Activated naive CD4-positive, alpha-beta T cell treated with anti-CD3 and anti-CD28 coated beads for 36 hours (primary cell): Measurements from ENCODE around the gene PTPRN2. TPM values are rescaled to one million over a fixed set of nuclear protein-coding genes. Genes with fewer than 3 reads are reported as not detected.
"Not testable (repeated sequence)": the region's sequence is repeated elsewhere in the genome, so short reads cannot be mapped to it uniquely, and the experiment has no call there.

Source experiments
- CTCF ChIA-PET: fragments of 350-600 bp; sonication (Branson Sonifier 250); formaldehyde crosslinking; loops from one replicate; lab custom pipeline; 2021; ENCODE audit warnings: antibody characterized with exemption; lab: Charles Lee
- DNase-seq: peaks from one replicate; pipeline ENCODE4 v3.0.0-alpha.2; 2020
- H3K27ac Mint-ChIP-seq: one replicate; pipeline ENCODE4 v1.8.0; 2021; ENCODE audit warnings: mild to moderate bottlenecking, mixed read lengths
- H3K27me3 Mint-ChIP-seq: one replicate; pipeline ENCODE4 v1.8.0; 2021; ENCODE audit warnings: low read depth, mixed read lengths
- H3K36me3 Mint-ChIP-seq: one replicate; pipeline ENCODE4 v1.8.0; 2021; ENCODE audit warnings: low read depth, mixed read lengths
- H3K4me1 Mint-ChIP-seq: one replicate; pipeline ENCODE4 v1.8.0; 2021; ENCODE audit warnings: low read depth, mixed read lengths
- H3K4me3 Mint-ChIP-seq: one replicate; pipeline ENCODE4 v1.8.0; 2021; ENCODE audit warnings: mild to moderate bottlenecking, moderate library complexity, mixed read lengths
- H3K9me3 Mint-ChIP-seq: one replicate; pipeline ENCODE4 v1.8.0; 2021; ENCODE audit warnings: mixed read lengths
- intact Hi-C: fragments of 100-400 bp; cut with micrococcal nuclease; formaldehyde crosslinking; loops from one replicate; pipeline ENCODE4 v1.15.1; 2023
- total RNA-seq, 2 experiments: library from RNA; stranded (reverse); gene quantifications; one replicate each; pipeline ENCODE4 v1.2.3, GENCODE V29; 2021

PTPRN2 gene
- total RNA-seq, 2 experiments from 2014 or later, result 0.54 to 0.62 TPM

DNA sequence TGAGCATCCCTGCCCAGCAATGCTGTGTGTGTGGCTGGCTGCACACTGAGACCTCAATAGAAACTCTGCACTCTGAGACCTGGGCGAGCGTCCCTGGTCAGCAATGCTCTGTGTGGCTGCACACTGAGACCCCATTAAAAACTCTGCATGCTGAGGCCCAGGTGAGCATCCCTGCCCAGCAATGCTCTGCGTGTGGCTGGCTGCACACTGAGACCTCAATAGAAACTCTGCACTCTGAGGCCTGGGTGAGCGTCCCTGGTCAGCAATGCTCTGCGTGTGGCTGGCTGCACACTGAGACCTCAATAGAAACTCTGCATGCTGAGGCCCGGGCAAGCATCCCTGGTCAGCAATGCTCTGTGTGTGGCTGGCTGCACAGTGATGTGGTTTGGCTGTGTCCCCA is 553.7 kb downstream of the PTPRN2 start:
- H3K4me1 Mint-ChIP-seq, H3K27ac Mint-ChIP-seq, intact Hi-C loops, CTCF ChIA-PET, H3K4me3 Mint-ChIP-seq, H3K36me3 Mint-ChIP-seq, DNase-seq: not testable (repeated sequence)
- peaks cover 13% of the 10 kb centered on the region for H3K9me3 Mint-ChIP-seq
- H3K27me3 Mint-ChIP-seq, result peaks cover 11% of the 10 kb centered on the region

DNA sequence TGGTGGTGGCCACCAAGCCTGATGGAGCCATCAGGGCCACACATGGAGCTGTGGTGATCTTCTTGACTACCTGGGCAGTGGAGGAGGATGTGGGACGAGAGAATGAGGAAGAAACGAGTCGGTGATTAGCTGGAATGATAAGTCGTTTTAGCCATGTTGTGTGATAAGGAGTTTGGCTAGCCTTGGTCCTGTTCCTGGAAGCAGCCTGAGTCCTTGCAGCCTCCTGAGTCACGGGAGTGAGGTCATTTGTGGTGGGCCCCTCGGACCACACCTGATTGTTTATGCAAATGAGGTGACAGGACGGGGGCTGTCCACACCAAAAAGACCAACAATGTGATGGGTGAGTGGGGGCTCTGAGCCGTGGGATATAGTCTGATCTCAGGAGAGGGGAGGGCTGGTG is 554.4 kb downstream of the PTPRN2 start:
- Mint-ChIP-seq H3K27me3 (peaks cover 11% of the 10 kb centered on the region), H3K4me1 (no peaks in the 10 kb centered on the region)
- intact Hi-C loops, result no loop called here

DNA sequence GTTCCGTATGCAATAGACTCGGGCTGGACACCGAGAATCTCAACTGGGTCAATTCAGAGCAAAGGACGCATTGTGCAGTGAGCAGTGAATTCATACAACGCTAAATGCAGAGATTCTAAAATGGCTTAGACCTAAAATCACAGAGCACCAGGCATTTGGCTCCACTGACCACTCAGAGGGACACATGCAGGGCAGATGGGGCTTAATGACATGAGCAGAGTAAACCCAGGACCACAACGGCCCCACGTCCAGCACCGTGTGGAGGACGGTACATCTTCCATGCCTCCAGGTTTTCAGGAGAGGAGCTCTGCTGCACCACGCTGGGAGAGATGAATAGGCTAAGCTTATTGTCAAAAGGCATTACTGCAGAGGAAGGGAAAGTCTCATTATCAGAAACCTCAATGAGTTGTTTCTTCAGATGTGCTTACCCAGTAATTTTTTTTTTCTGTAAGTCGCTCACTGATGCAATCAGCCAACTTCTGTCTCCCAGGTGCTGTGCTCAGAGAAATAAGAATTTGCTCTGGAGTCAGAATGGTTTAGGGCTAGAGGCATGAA is 555.0 kb downstream of the PTPRN2 start:
- CTCF ChIA-PET, result no interaction called here
- Mint-ChIP-seq H3K4me1 (no peaks in the 10 kb centered on the region), H3K9me3 (peaks cover 10% of the 10 kb centered on the region), H3K36me3 (no peaks in the 10 kb centered on the region), H3K27me3 (peaks cover 11% of the 10 kb centered on the region), H3K27ac (no peak overlapping the region), H3K4me3 (no peak overlapping the region)
- intact Hi-C loops, result no loop called here
- no peak for DNase-seq

More for the DNA sequence above, 554.4 kb downstream of the PTPRN2 start:
- H3K36me3 Mint-ChIP-seq, result no peaks in the 10 kb centered on the region
- no peak overlapping the region for H3K4me3 Mint-ChIP-seq
- CTCF ChIA-PET, result no interaction called here
- H3K27ac Mint-ChIP-seq, result no peak overlapping the region
- no peak for DNase-seq
- peaks cover 12% of the 10 kb centered on the region for H3K9me3 Mint-ChIP-seq

DNA sequence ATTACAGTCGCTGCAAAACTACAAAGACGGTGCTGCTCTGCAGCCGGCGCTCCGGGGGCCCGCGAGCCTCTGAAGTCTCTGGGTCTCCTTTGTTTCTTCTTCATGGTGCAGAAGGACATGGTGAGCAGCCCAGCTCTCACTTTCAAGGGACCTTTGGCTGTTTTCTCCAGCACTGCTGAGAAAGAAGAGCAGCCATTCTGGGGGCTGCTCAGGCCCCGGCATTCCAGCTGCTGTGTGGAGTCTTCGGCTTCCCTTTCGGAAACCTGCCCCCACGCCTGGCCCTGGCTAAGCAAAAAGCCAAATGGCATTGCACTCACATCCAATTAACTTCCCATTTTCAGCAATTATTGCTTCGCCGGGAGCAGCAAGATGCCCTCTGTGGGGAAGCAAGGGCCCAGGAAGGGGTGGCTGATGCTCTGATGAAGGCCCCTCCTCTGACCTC is 555.7 kb downstream of the PTPRN2 start:
- Mint-ChIP-seq H3K27ac (no peak overlapping the region), H3K9me3 (peaks cover 10% of the 10 kb centered on the region)
- CTCF ChIA-PET, result no interaction called here

DNA sequence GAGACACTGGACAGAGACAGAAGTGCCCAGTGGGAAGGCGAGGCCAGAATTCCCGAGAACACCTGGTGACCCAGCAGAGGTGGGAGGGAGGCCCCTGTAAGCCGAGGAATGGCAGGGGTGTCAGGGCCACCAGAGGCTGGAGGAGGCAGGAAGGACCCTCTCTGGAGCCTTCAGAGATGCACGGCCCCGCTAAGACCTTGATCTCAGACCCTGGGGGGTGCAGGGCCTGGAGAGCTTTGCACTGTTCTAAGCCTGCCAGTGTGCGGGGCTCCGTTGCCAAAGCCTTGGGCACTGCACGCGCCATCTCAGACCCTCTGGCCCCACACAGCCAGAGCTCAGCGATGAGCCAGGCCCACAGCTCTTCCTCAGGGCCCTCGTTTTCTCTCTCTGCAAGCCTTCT is 557.1 kb downstream of the PTPRN2 start:
- H3K27me3 Mint-ChIP-seq, result peaks cover 8% of the 10 kb centered on the region
- no peak overlapping the region for H3K4me3 Mint-ChIP-seq
- peaks cover 10% of the 10 kb centered on the region for H3K9me3 Mint-ChIP-seq
- intact Hi-C loops, result no loop called here
- no peak overlapping the region for H3K27ac Mint-ChIP-seq
- H3K4me1 Mint-ChIP-seq, result no peaks in the 10 kb centered on the region
- no peaks in the 10 kb centered on the region for H3K36me3 Mint-ChIP-seq
- CTCF ChIA-PET, result no interaction called here
- no peak for DNase-seq

More for the DNA sequence above, 555.7 kb downstream of the PTPRN2 start:
- H3K4me1 Mint-ChIP-seq, result no peaks in the 10 kb centered on the region
- no peak overlapping the region for H3K4me3 Mint-ChIP-seq
- DNase-seq, result no peak
- H3K36me3 Mint-ChIP-seq, result no peaks in the 10 kb centered on the region
- peaks cover 8% of the 10 kb centered on the region for H3K27me3 Mint-ChIP-seq
- intact Hi-C loops, result no loop called here

DNA sequence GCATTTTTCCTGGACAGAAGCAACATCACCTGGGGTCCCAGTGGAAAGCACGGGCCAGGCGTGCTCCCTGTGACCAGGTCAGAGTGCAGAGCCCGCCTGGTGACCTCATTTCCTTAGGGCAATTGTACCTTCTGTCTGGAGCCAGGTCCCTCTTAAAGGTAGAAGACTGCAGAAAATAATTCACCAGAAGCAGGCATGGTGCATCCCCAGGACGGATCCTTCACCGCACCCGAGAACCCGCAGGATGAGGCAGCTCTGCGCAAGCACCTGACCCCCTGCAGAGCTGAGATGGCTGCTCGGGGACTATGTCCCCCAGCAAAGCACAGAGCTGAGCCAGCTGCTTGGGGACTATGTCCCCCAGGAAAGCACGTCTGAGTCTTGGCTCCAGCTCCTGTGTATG is 557.6 kb downstream of the PTPRN2 start:
- peaks cover 7% of the 10 kb centered on the region for H3K27me3 Mint-ChIP-seq
- H3K36me3 Mint-ChIP-seq, result no peaks in the 10 kb centered on the region
- H3K9me3 Mint-ChIP-seq, result peaks cover 10% of the 10 kb centered on the region
- DNase-seq, result no peak
- no peaks in the 10 kb centered on the region for H3K4me1 Mint-ChIP-seq
- CTCF ChIA-PET, result no interaction called here
- H3K4me3 Mint-ChIP-seq, result no peak overlapping the region
- H3K27ac Mint-ChIP-seq, result no peak overlapping the region
- intact Hi-C loops, result no loop called here

DNA sequence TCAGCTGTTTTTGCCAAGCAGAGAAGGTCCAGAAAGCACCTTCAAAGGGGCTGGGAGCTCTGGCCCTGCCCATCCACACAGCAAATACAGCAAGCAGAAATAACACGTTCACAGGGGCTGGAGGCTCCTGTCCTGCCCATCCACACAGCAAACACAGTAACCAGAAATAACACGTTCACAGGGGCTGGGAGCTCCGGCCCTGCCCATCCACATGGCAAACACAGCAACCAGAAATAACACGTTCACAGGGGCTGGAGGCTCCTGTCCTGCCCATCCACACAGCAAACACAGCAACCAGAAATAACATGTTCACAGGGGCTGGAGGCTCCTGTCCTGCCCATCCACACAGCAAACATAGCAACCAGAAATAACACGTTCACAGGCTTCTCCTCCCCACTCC is 558.1 kb downstream of the PTPRN2 start:
- CTCF ChIA-PET, result no interaction called here
- Mint-ChIP-seq H3K27ac (no peak overlapping the region), H3K4me1 (no peaks in the 10 kb centered on the region), H3K9me3 (peaks cover 10% of the 10 kb centered on the region), H3K4me3 (no peak overlapping the region), H3K36me3 (no peaks in the 10 kb centered on the region), H3K27me3 (peaks cover 5% of the 10 kb centered on the region)
- intact Hi-C loops, result no loop called here
- DNase-seq, result no peak

DNA sequence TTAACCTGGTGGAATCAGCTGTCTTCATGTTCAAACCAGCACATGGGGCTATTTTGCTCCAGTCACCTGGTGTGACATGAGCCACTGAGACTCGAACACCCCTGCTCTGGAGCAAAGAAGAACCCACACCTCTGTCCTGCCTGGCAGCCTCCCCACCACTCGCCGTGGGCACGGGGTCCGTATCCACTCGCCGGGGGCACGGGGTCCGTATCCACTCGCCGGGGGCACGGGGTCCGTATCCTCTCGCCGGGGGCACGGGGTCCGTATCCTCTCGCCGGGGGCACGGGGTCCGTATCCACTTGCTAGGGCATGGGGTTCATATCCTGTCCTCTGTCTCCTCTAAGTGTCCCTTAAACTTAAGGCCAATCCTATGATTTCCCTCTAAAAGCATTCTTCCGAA is 558.7 kb downstream of the PTPRN2 start:
- H3K27me3 Mint-ChIP-seq, result peaks cover 5% of the 10 kb centered on the region
- intact Hi-C loops, result no loop called here
- no peak overlapping the region for H3K27ac Mint-ChIP-seq
- H3K4me1 Mint-ChIP-seq, result no peaks in the 10 kb centered on the region
- H3K36me3 Mint-ChIP-seq, result no peaks in the 10 kb centered on the region
- H3K9me3 Mint-ChIP-seq, result peaks cover 5% of the 10 kb centered on the region
- CTCF ChIA-PET, result interaction anchor here (0.6 kb wide), 1 partner anchor 21 kb away, joined by 3 read pairs; no protein-coding TSS in a partner anchor
- H3K4me3 Mint-ChIP-seq, result no peak overlapping the region
- DNase-seq, result no peak

DNA sequence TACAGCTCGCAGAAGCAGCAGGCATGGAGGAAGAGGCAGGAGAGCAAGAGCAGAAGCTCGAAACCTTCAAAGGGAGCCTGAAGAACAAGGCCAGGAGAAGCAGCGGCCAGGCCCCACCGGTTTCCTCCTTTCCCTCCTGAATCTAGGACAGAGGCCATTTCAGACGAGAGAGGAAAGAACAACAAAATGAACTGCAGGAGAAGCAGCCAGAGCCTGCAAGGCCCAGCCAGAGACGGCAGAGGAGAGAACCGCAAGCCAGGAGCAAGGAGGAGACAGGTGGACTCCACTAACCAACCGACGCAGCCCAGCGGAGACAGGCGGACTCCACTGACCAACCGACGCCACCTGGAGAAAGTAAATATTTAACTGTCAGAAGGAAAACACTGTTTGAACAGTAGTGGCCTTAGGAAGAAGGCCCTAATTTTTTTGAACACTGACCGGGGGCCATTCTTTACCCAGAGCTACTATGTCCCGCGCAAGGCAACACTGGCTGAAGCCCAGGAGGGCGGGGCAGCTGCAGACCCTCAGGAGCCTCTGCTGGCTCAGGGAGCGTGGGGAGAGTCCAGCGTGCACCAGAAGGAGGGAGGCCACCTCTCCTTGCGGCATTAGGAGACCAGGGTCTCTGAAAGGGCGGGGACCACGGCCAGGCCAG is 559.2 kb downstream of the PTPRN2 start:
- H3K27ac Mint-ChIP-seq, result no peak overlapping the region
- H3K4me1 Mint-ChIP-seq, result no peaks in the 10 kb centered on the region
- H3K4me3 Mint-ChIP-seq, result no peak overlapping the region
- CTCF ChIA-PET, result interaction anchor here (0.6 kb wide), 1 partner anchor 21 kb away, joined by 3 read pairs; no protein-coding TSS in a partner anchor
- peaks cover 5% of the 10 kb centered on the region for H3K27me3 Mint-ChIP-seq
- intact Hi-C loops, result no loop called here
- no peak for DNase-seq
- no peaks in the 10 kb centered on the region for H3K9me3 Mint-ChIP-seq
- no peaks in the 10 kb centered on the region for H3K36me3 Mint-ChIP-seq

DNA sequence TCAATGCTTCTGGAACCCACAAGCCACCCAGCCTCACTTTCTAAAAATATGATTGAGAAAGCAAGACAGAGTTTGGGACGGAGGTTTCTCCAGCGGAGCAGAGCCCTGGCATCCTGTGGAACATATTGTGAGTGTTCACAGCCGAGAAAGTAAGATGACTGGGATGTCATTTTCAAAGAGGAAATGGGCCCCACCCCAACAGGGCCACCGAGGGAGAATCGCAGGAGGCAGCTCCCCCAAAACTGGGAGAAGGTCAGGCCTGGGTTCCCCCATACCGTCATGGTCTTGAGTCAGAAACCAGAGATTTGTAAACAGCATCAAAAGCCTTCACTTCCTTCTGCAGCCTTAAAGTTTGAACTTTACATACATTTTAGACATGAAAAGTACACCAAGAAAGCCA is 560.0 kb downstream of the PTPRN2 start:
- intact Hi-C loops, result no loop called here

DNA sequence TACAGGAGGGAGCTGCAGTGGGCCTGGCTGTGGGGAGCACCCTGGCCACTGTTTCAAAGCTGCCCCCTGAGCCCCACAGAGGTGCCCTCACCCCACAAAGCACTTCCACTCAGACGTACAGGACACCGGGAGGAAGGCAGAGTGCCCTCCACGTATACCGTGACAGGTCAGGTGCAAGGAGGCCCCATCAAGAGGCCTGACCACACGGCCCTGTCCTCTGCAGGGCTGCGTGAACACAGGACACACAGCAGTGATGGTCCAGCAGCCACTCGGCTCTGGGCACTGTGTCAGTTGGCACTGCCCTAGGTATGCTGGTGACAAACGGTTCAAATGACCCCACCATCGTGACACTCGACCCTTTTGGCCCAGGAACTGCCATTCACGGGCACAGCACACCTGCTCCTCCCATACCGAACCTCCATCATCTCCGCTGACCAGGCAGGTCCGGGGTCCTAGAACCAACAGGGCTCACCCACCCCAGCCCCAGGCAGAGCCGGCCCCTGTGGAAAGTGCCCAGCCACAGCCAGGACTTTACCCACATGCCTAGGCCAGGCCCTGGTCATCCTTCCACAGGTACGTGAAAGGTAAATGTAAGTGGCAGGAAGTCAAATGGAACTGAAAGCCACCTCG is 560.9 kb downstream of the PTPRN2 start:
- no peaks in the 10 kb centered on the region for H3K27me3 Mint-ChIP-seq
- CTCF ChIA-PET, result no interaction called here
- no peaks in the 10 kb centered on the region for H3K36me3 Mint-ChIP-seq
- intact Hi-C loops, result no loop called here
- H3K9me3 Mint-ChIP-seq, result no peaks in the 10 kb centered on the region
- H3K27ac Mint-ChIP-seq, result no peak overlapping the region
- no peak for DNase-seq
- no peaks in the 10 kb centered on the region for H3K4me1 Mint-ChIP-seq
- H3K4me3 Mint-ChIP-seq, result no peak overlapping the region

More for the DNA sequence above, 560.0 kb downstream of the PTPRN2 start:
- no peak for DNase-seq
- Mint-ChIP-seq H3K4me1 (no peaks in the 10 kb centered on the region), H3K4me3 (no peak overlapping the region), H3K27ac (no peak overlapping the region), H3K36me3 (no peaks in the 10 kb centered on the region), H3K27me3 (peaks cover 5% of the 10 kb centered on the region), H3K9me3 (no peaks in the 10 kb centered on the region)
- CTCF ChIA-PET, result no interaction called here

DNA sequence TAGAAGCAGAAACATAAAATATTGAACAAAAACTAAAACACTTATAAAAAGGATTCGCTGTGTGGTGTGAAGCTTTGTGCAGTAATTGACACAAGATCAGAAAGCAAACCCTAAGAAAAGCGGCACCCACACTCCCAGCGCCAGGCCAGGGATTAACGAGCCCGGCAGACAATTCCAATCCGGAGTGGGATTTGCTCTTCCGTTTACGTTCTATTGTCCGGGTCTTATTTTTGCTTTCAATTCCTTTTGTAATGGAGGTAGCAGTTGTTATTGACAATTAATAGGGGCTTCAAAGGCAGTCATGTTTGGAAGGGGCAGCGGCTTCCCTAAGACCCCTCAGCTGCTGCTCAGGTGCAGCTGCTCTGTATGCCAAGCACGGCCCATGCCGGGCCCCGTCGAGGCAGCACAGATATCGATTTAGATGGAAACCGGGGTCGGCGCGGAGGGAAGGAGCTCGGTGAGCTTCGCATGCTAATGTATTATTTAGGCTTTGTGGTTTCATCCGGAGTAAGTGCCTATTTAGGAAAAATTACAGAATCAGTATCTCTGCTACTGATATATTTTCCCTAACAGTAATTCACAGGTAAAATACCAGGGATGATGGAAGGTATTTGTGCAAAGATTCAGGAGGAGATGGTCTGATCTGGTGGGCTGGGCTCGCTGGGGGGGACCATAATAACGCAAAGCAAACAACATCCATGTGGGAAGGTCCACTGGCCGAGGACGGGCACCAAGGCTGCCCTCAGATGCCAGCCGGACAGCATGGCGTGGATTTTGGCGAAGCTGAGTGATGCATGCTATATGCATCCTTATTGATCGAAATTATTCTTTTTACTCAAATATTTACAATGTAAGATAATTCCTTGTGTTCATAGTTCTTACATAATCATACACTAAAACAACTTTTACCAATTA is 561.7 kb downstream of the PTPRN2 start:
- Mint-ChIP-seq H3K27ac (no peak overlapping the region), H3K4me3 (no peak overlapping the region), H3K4me1 (no peaks in the 10 kb centered on the region), H3K27me3 (no peaks in the 10 kb centered on the region), H3K9me3 (no peaks in the 10 kb centered on the region), H3K36me3 (no peaks in the 10 kb centered on the region)
- intact Hi-C loops, result no loop called here
- no peak for DNase-seq
- CTCF ChIA-PET, result no interaction called here
